ENCODE data around the gene PRM2. TPM values are rescaled to one million over a fixed set of nuclear protein-coding genes. Genes with fewer than 3 reads are reported as not detected.
A peak's percentile ranks its signal among the peaks of the same experiment; 100 is the strongest.

PRM2 gene
- total and polyA plus RNA-seq, 8 donors = not detected

- intact Hi-C loops (cut with DNase I) = loop anchor here in 1 of 2 donors (10.0 kb wide), 1 partner anchor 135 kb away; no protein-coding TSS in a partner anchor
- H3K4me3 ChIP-seq = no peak overlapping the region
- no peak overlapping the region for H3K27ac ChIP-seq
- peak in 1 of 4 donors; percentile 54 for DNase-seq
- ATAC-seq = no peak
- H3K27me3 ChIP-seq = peaks cover 0 to 7% of the 10 kb centered on the region in 2 donors
- H3K4me1 ChIP-seq = peaks cover 11 to 32% of the 10 kb centered on the region in 2 donors
- no peaks in the 10 kb centered on the region for H3K9me3 ChIP-seq
- H3K36me3 ChIP-seq = peaks cover 0 to 31% of the 10 kb centered on the region in 2 donors
- no peak for TF ChIP-seq CTCF (IDR thresholded peaks at IDR 0.05)
Observed at GRCh38 chr16:11250091-11250785, 26.0 kb downstream of the PRM2 start.

- peaks cover 0 to under 1% of the 10 kb centered on the region in 2 donors for H3K27me3 ChIP-seq
- DNase-seq (peak in 1 of 4 donors; percentile 80), ATAC-seq (no peak)
- no peak overlapping the region for H3K4me3 ChIP-seq
- intact Hi-C loops (cut with DNase I) = loop anchor here in 1 of 2 donors (10.0 kb wide), 1 partner anchor 135 kb away; no protein-coding TSS in a partner anchor
- peaks cover 0 to 25% of the 10 kb centered on the region in 2 donors for H3K36me3 ChIP-seq
- peaks cover 11 to 26% of the 10 kb centered on the region in 2 donors for H3K4me1 ChIP-seq
- no peak overlapping the region for H3K27ac ChIP-seq
- no peaks in the 10 kb centered on the region for H3K9me3 ChIP-seq
- no peak for TF ChIP-seq CTCF (IDR thresholded peaks at IDR 0.05)
Observed at GRCh38 chr16:11249233-11250061, 26.8 kb downstream of the PRM2 start.

- no peak for TF ChIP-seq CTCF (IDR thresholded peaks at IDR 0.05)
- Histone ChIP-seq H3K27ac (no peak overlapping the region), H3K4me3 (no peak overlapping the region), H3K4me1 (peaks cover 2 to 13% of the 10 kb centered on the region in 2 donors), H3K36me3 (peaks cover 0 to 17% of the 10 kb centered on the region in 2 donors), H3K9me3 (no peaks in the 10 kb centered on the region), H3K27me3 (no peaks in the 10 kb centered on the region)
- intact Hi-C loops (cut with DNase I) = no loop called here
- ATAC-seq (no peak), DNase-seq (peak in 1 of 4 donors; percentile 2)
Observed at GRCh38 chr16:11248133-11248532, 28.1 kb downstream of the PRM2 start.

GRCh38 chr16:11245988-11246387 lies 30.3 kb downstream of the PRM2 start:
- peaks cover 0 to under 1% of the 10 kb centered on the region in 2 donors for H3K4me1 ChIP-seq
- H3K36me3 ChIP-seq = no peaks in the 10 kb centered on the region
- H3K9me3 ChIP-seq = no peaks in the 10 kb centered on the region
- no peak overlapping the region for H3K27ac ChIP-seq
- intact Hi-C loops (cut with DNase I) = no loop called here
- no peak overlapping the region for H3K4me3 ChIP-seq
- ATAC-seq (no peak), DNase-seq (no peak)
- no peak for TF ChIP-seq CTCF (IDR thresholded peaks at IDR 0.05)
- H3K27me3 ChIP-seq = no peaks in the 10 kb centered on the region

- no peaks in the 10 kb centered on the region for H3K9me3 ChIP-seq
- H3K27ac ChIP-seq = no peak overlapping the region
- no peaks in the 10 kb centered on the region for H3K36me3 ChIP-seq
- intact Hi-C loops (cut with DNase I) = no loop called here
- H3K27me3 ChIP-seq = no peaks in the 10 kb centered on the region
- TF ChIP-seq CTCF (IDR thresholded peaks at IDR 0.05) = no peak
- H3K4me3 ChIP-seq = no peak overlapping the region
- DNase-seq (no peak), ATAC-seq (no peak)
- H3K4me1 ChIP-seq = peaks cover 0 to 7% of the 10 kb centered on the region in 2 donors
Observed at GRCh38 chr16:11245222-11245737, 31.0 kb downstream of the PRM2 start.

Measured in left lung (tissue), 10 donors.